Ammon's horn (tissue), 1 donor: Measurements from ENCODE around the gene RHBDL1.
"Not testable (repeated sequence)": the region's sequence is repeated elsewhere in the genome, so short reads cannot be mapped to it uniquely, and the experiment has no call there.

ENCODE experiments used
- DNase-seq: peaks from one replicate; pipeline ENCODE4 v3.0.0-alpha.2; 2016; ENCODE audit warnings: low spot score

RHBDL1 gene

GRCh38 chr16:686459-687260, 11.2 kb downstream of the RHBDL1 start:
- no peak for DNase-seq

- DNase-seq, result no peak
Measured at GRCh38 chr16:687499-687898, 12.0 kb downstream of the RHBDL1 start.

GRCh38 chr16:689175-689897, 13.9 kb downstream of the RHBDL1 start:
- DNase-seq, result no peak

- not testable (repeated sequence) for DNase-seq
Measured at GRCh38 chr16:691242-691641, 15.8 kb downstream of the RHBDL1 start.

GRCh38 chr16:692356-693108, 17.1 kb downstream of the RHBDL1 start:
- no peak for DNase-seq

- no peak for DNase-seq
Measured at GRCh38 chr16:693364-693763, 17.9 kb downstream of the RHBDL1 start.

GRCh38 chr16:693766-694165, 18.3 kb downstream of the RHBDL1 start:
- no peak for DNase-seq

- no peak for DNase-seq
Measured at GRCh38 chr16:694187-694862, 18.9 kb downstream of the RHBDL1 start.

GRCh38 chr16:694863-695354, 19.4 kb downstream of the RHBDL1 start:
- no peak for DNase-seq

GRCh38 chr16:695355-696089, 20.1 kb downstream of the RHBDL1 start:
- DNase-seq, result no peak

- DNase-seq, result no peak
Measured at GRCh38 chr16:698911-699671, 23.6 kb downstream of the RHBDL1 start.

GRCh38 chr16:700684-701584, 25.5 kb downstream of the RHBDL1 start:
- no peak for DNase-seq

GRCh38 chr16:702341-702740, 26.9 kb downstream of the RHBDL1 start:
- no peak for DNase-seq

GRCh38 chr16:703406-703805, 27.9 kb downstream of the RHBDL1 start:
- DNase-seq, result no peak

- no peak for DNase-seq
Measured at GRCh38 chr16:704047-704446, 28.6 kb downstream of the RHBDL1 start.

GRCh38 chr16:704552-705380, 29.3 kb downstream of the RHBDL1 start:
- DNase-seq, result no peak

GRCh38 chr16:705431-706188, 30.1 kb downstream of the RHBDL1 start, which contains the start of gene FBXL16:
FBXL16 (minus strand) TSS chr16:705801; CDS start chr16:697405, 8,396 bp downstream.
- peak; percentile 66 for DNase-seq
